ENCODE data around the gene CREG2.

DNA sequence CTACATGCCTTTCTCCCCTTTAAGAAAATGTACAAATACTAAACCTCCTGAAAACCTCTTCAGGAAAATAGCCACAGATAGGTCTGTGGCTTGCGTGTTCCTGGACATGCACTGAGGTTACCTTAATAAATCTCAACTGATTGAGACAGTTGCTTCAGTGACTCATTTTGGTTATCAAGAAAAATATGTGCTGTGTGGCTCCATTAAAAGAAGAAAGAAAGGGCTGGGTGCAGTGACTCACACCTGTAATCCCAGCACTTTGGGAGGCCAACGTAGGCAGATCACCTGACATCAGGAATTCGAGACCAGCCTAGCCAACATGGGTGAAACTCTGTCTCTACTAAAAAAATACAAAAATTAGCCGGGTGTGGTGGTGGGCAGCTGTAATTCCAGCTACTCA, 27.1 kb downstream of the CREG2 start:
- TF ChIP-seq, protein P1, sequence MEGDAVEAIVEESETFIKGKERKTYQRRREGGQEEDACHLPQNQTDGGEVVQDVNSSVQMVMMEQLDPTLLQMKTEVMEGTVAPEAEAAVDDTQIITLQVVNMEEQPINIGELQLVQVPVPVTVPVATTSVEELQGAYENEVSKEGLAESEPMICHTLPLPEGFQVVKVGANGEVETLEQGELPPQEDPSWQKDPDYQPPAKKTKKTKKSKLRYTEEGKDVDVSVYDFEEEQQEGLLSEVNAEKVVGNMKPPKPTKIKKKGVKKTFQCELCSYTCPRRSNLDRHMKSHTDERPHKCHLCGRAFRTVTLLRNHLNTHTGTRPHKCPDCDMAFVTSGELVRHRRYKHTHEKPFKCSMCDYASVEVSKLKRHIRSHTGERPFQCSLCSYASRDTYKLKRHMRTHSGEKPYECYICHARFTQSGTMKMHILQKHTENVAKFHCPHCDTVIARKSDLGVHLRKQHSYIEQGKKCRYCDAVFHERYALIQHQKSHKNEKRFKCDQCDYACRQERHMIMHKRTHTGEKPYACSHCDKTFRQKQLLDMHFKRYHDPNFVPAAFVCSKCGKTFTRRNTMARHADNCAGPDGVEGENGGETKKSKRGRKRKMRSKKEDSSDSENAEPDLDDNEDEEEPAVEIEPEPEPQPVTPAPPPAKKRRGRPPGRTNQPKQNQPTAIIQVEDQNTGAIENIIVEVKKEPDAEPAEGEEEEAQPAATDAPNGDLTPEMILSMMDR (IDR thresholded peaks at IDR 0.05) = no peak
- no peak for TF ChIP-seq POLR2A (IDR thresholded peaks at IDR 0.05)
- TF ChIP-seq POLR2AphosphoS5 (IDR thresholded peaks at IDR 0.05) = no peak
- no peak for TF ChIP-seq EP300 (IDR thresholded peaks at IDR 0.05)

Measured in sigmoid colon (tissue), 4 donors.